22Rv1 (cell line): ENCODE measurements around the gene SNX13.

Source experiments
- CTCF ChIP-seq: fragments of 450-650 bp; IDR thresholded peaks from 2 replicates; pipeline ENCODE4 v1.5.1; 2017; ENCODE audit warnings: mild to moderate bottlenecking
- ZFX ChIP-seq: fragments of 450-650 bp; IDR thresholded peaks from 2 replicates; pipeline ENCODE4 v1.6.1; 2017; ENCODE audit warnings: antibody characterized with exemption, borderline replicate concordance

- no peak for TF ChIP-seq CTCF
- TF ChIP-seq ZFX = no peak
These were observed 126.2 kb downstream of the SNX13 start for GRCh38 chr7:17814058-17814457.
